ENCODE data around the gene SLC5A9.

DNA sequence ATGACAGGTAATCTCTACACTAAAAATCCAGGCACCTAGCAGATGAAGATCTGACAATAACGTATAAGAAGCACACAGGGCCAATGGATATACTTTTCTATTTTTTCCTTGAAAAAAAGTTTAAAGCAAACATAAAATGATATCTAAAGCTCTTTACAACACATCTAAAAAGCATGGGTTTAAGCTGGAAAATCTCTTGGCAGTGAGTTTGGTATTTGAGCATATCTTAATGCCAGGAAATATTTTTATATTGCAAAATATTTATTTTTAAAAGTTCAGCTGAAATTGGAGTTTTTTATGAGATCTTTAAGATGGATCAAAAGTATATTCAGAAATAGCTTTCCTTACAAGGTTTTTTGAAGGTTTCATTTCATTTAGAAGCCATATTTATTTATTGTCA, 40.5 kb downstream of the SLC5A9 start:
- TF ChIP-seq, protein P1, sequence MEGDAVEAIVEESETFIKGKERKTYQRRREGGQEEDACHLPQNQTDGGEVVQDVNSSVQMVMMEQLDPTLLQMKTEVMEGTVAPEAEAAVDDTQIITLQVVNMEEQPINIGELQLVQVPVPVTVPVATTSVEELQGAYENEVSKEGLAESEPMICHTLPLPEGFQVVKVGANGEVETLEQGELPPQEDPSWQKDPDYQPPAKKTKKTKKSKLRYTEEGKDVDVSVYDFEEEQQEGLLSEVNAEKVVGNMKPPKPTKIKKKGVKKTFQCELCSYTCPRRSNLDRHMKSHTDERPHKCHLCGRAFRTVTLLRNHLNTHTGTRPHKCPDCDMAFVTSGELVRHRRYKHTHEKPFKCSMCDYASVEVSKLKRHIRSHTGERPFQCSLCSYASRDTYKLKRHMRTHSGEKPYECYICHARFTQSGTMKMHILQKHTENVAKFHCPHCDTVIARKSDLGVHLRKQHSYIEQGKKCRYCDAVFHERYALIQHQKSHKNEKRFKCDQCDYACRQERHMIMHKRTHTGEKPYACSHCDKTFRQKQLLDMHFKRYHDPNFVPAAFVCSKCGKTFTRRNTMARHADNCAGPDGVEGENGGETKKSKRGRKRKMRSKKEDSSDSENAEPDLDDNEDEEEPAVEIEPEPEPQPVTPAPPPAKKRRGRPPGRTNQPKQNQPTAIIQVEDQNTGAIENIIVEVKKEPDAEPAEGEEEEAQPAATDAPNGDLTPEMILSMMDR (optimal IDR thresholded peaks at IDR 0.05 in 1 of 3, IDR thresholded peaks at IDR 0.05 in 1 of 3, conservative IDR thresholded peaks at IDR 0.05 in 1 of 3; ENCODE audit: extremely low read depth in 1 of 3, insufficient read depth in 2 of 3, low read length in 3 of 3): no peak
- TF ChIP-seq EZH2 (IDR thresholded peaks at IDR 0.05; ENCODE audit: low read length): no peak
